Liver (tissue), 3 donors: Measurements from ENCODE around the gene ARMC2.

Experiments
- ATF3 ChIP-seq: IDR thresholded peaks from 2 replicates; pipeline ENCODE4 v1.6.1; 2016; ENCODE audit warnings: antibody characterized with exemption
- CTCF ChIP-seq: fragments of 150-350 bp; IDR thresholded peaks from 2 replicates; pipeline ENCODE4 v1.5.1; 2017; ENCODE audit warnings: improper control_type of control experiment, low read depth, low read length; ENCODE audit not compliant: missing input control
- EGR1 ChIP-seq, 2 donors: IDR thresholded peaks; 2 replicates each; pipeline ENCODE4 v1.6.1; 2016 to 2018; ENCODE audit warnings: antibody characterized with exemption in 2 of 2, low read depth in 2 of 2
- FOXA1 ChIP-seq: IDR thresholded peaks from 2 replicates; pipeline ENCODE4 v1.6.1; 2016; ENCODE audit warnings: antibody characterized with exemption
- GABPA ChIP-seq, 2 donors: IDR thresholded peaks in 1 of 2; conservative IDR thresholded peaks in 1 of 2; 2 replicates each; pipeline ENCODE4 v1.6.1; 2016; ENCODE audit warnings: antibody characterized with exemption in 2 of 2, mild to moderate bottlenecking in 1 of 2, moderate library complexity in 1 of 2
- HNF4A ChIP-seq, 2 donors: conservative IDR thresholded peaks; 2 replicates each; pipeline ENCODE4 v1.6.1; 2016; ENCODE audit warnings: antibody characterized with exemption in 2 of 2, mild to moderate bottlenecking in 2 of 2
- JUND ChIP-seq, 2 donors: IDR thresholded peaks; 2 replicates each; pipeline ENCODE4 v1.6.1; 2016; ENCODE audit warnings: antibody characterized with exemption in 2 of 2
- MAX ChIP-seq: IDR thresholded peaks from 2 replicates; pipeline ENCODE4 v1.6.1; 2016; ENCODE audit warnings: antibody characterized with exemption
- RAD21 ChIP-seq, 2 donors: IDR thresholded peaks; 2 replicates each; pipeline ENCODE4 v1.6.1; 2016; ENCODE audit warnings: antibody characterized with exemption in 2 of 2, mild to moderate bottlenecking in 2 of 2
- REST ChIP-seq: IDR thresholded peaks from 2 replicates; pipeline ENCODE4 v1.6.1; 2016; ENCODE audit warnings: antibody characterized with exemption, mild to moderate bottlenecking
- RXRA ChIP-seq, 2 donors: IDR thresholded peaks; 2 replicates each; pipeline ENCODE4 v1.6.1; 2017 to 2018; ENCODE audit warnings: antibody characterized with exemption in 2 of 2, mild to moderate bottlenecking in 1 of 2
- TAF1 ChIP-seq: conservative IDR thresholded peaks from 2 replicates; pipeline ENCODE4 v1.6.1; 2016; ENCODE audit warnings: antibody characterized with exemption, mild to moderate bottlenecking
- YY1 ChIP-seq: IDR thresholded peaks from 2 replicates; pipeline ENCODE4 v1.6.1; 2016; ENCODE audit warnings: antibody characterized with exemption, mild to moderate bottlenecking
- ZBTB33 ChIP-seq: IDR thresholded peaks from 2 replicates; pipeline ENCODE4 v1.6.1; 2016; ENCODE audit warnings: antibody characterized with exemption
- donor health status: healthy.
- donor health status: healthy.

- TF ChIP-seq CTCF (no peak), ZBTB33 (no peak), RXRA (IDR thresholded peaks at IDR 0.05) (peak in 1 of 2 donors; percentile 18), REST (no peak), TAF1 (no peak), YY1 (no peak), MAX (no peak), ATF3 (no peak), GABPA (IDR thresholded peaks at IDR 0.05 in 1 of 2, conservative IDR thresholded peaks at IDR 0.05 in 1 of 2) (no peak), RAD21 (IDR thresholded peaks at IDR 0.05) (peak in 1 of 2 donors; percentile 11), FOXA1 (no peak), EGR1 (IDR thresholded peaks at IDR 0.05; ENCODE audit: low read depth in 2 of 2) (no peak), JUND (IDR thresholded peaks at IDR 0.05) (no peak), HNF4A (conservative IDR thresholded peaks at IDR 0.05) (no peak)
Measured at GRCh38 chr6:108896111-108896661, 48.0 kb downstream of the ARMC2 start.
